GM18951 (cell line): ENCODE measurements around the gene MFN1.

Source experiments
- POLR2A ChIP-seq: IDR thresholded peaks from 4 replicates; pipeline ENCODE4 v1.6.1; 2011; ENCODE audit warnings: mild to moderate bottlenecking; ENCODE audit not compliant: insufficient read length, insufficient read depth; ENCODE audit errors: extremely low read depth
- in situ Hi-C: fragments of 300-500 bp; cut with MboI; formaldehyde crosslinking; loops from one replicate; pipeline ENCODE4 v1.12.0; 2022; ENCODE audit warnings: low sequenced_read_pairs, mixed read lengths, inconsistent platforms; ENCODE audit not compliant: unreplicated experiment

Gene MFN1

DNA sequence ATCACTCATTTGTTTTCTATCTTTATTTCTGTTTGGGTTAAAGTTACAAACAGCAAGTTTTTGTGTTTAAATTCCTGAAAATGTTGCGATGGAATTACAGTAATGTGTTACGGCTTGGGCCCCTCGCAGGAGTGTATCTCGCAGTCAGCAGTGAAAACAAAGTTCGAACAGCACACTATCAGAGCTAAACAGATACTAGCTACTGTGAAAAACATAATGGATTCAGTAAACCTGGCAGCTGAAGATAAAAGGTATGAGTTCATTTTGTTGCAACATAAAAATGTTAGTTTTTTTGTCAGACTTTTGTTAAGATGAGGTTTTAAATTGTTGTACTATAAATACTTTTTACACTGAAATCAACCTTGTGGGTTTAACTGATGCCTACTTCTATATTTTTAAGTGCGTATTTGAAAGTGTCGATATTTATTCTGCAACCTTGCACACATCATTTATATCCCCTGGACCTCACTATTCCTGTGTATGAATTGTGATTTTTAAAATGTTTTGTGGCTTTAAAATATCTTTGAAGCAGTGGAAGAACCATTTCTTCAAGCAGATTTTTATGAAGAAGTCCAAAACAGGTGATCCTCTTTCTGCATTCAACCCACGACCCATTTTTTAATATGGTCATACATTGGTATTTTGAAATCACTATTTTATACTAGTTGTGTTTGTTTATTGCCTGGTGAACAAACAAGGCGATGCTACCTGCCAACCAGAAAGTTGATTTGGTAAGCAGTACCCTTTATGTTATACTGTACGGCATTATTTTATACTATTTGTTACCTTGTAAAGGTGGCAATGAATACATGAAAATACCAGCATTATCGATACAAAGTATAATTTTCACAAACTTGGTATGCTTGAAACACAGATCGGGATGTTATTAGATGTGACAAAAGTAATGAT, 27.8 kb downstream of the MFN1 start:
- in situ Hi-C loops, result no loop called here
- no peak for TF ChIP-seq POLR2A

GRCh38 chr3:179376474-179376873, 29.0 kb downstream of the MFN1 start:
- in situ Hi-C loops, result no loop called here
- TF ChIP-seq POLR2A, result no peak

DNA sequence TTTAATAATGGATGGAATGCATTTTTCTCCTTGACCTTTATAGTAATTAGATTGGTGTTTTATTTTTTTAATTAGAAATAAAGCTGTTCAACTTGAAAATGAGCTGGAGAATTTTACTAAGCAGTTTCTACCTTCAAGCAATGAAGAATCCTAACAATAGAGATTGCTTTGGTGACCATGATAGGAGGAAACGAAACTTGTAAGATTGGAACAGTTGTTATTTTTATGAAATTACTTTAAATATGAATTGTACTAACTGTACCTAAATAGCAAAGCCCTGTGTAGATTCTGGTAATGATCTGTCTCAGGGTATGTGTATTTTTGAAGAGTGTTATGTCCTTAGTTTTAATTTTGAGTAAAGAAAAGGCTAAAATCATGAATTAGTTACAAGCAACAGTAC, 44.4 kb downstream of the MFN1 start:
- in situ Hi-C loops, result no loop called here
- TF ChIP-seq POLR2A, result no peak

GRCh38 chr3:179398574-179399231, 51.2 kb downstream of the MFN1 start:
- no peak for TF ChIP-seq POLR2A
- in situ Hi-C loops, result no loop called here

DNA sequence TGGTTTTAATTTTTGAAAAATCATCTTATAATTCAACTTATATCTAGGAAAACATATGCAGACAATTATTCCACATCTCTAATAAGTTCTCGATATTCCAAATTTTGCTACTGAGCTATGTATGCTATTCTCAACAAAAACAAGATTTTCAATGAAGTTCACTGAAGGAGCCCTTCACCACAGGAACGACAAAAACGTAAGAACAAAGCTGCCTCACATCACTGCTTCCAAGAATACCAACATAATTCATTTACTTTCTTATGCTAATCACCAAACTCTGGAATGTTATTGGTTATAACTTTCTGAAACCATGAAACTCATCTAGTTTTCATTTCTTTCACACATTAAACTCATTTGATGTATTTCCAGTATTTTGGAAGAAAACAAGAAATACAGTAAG, 54.1 kb downstream of the MFN1 start:
- TF ChIP-seq POLR2A, result no peak
- in situ Hi-C loops, result no loop called here

DNA sequence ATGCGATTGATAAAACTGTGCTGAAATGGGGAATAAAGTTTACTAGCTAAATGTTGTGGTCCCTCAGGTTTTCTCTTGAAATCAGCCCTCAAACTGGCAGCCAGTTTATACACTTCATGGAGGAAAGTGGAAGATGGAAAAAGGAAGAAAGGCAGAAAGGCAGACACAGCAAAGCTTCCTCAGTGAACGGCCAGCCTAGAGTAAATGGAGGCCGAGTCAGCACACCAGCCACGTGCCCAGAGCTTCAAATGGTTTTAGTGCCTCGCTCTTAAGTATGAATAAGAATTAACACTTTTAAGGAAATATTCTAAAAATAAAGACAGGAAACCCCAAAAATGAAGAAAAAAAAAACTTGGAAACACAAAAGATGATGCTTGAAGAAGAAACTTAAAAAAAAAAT, 55.5 kb downstream of the MFN1 start:
- no peak for TF ChIP-seq POLR2A
- in situ Hi-C loops, result no loop called here

GRCh38 chr3:179404307-179404706, 56.8 kb downstream of the MFN1 start:
- no peak for TF ChIP-seq POLR2A
- in situ Hi-C loops, result no loop called here

DNA sequence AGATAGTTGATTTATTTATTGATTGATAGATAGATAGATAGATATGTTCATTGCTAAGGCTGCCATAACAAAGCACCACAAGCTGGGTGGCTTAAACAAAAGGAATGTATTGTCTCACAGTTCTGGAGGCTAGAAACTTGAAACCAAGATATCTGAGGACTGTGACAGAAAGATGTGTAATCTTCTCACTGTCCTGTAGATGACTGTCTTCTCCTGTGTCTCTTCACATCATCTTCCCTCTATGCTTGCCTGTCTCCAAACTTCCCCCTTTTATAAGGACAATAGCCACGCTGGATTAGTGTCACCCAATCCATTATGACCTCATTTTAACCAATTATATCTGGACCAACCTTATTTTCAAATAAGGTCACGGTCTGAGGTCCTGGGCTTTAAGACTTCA, 62.8 kb downstream of the MFN1 start:
- no peak for TF ChIP-seq POLR2A
- in situ Hi-C loops, result no loop called here

GRCh38 chr3:179410999-179411398, 63.5 kb downstream of the MFN1 start:
- TF ChIP-seq POLR2A, result no peak
- in situ Hi-C loops, result no loop called here

DNA sequence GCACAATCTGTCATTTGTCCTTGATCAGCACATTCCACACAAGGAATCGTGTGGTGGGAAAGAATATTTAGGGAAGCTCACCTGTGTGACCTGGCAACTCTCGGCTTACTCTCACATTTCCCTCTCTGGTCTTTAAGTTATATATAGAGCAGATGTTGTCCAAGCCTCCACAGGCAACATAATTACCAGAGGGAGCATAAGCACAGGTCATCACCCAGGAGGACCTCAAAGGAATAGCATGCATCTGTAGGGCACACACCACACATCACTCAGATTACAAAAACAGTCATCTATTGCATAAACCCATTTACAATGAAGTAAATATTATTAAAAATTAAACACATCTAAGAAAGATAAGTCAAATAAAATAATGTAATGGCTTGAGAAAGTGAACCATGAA, 67.3 kb downstream of the MFN1 start:
- TF ChIP-seq POLR2A, result no peak
- in situ Hi-C loops, result no loop called here

DNA sequence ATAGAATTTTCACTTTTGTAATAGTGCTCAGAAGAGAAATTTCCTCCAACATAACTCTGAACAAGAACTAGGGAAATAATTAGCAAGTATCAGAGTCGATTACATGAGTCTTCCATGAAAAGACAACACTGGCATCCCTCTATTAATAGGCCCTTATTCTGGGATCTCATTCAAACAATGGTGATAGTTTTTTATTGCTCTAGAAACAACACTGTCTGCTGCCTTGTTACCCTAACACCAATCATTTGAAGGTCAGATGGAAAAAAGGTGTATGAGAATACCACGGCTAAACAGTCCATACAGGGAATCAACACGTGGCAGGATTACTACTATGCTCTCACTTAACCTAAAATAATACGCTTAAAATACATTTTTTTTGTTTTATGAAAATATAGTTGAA, 67.9 kb downstream of the MFN1 start:
- no peak for TF ChIP-seq POLR2A
- in situ Hi-C loops, result no loop called here

- in situ Hi-C loops, result no loop called here
- TF ChIP-seq POLR2A, result no peak
Measured at GRCh38 chr3:179416681-179417080, 69.2 kb downstream of the MFN1 start.

DNA sequence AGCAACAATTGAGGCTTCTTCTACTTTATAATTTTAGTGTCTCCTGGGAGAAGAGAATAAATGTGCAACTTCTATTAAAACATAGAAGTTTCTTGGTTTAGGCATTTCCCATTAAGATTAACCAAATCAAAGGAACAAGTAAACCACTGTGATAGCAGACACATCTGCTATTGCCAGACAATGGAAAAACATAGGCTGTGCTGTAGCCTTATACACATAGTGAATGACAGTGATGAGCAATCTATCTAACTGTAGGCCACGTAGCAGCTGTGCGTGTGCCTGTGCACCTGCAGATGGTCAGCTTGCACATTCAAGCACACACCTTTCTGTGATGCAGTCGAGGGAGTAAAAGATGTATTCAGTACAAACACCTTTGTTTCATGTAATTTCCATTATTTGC, 71.1 kb downstream of the MFN1 start:
- TF ChIP-seq POLR2A, result no peak
- in situ Hi-C loops, result no loop called here

DNA sequence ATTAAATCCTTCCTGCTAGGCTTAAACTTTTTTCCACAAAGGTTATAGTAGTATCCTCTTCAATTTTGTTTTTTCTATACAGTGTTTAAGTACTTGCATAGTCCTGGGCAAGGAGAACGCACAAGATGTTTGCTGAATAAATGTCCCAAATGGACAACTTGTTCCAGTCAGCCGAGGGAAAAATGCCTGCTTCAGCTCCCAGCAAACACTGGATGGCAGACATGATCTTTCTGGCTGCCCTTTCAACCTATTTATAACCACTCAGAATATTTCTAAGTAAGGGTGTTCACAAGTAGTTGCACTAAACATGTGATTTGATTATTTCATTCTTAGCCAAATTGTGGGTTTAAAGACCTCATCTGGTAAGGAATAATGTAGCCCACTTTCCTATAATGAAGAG, 74.0 kb downstream of the MFN1 start:
- in situ Hi-C loops, result no loop called here
- TF ChIP-seq POLR2A, result no peak
